Measurements from ENCODE around the gene ELOVL6. TPM values are rescaled to one million over a fixed set of nuclear protein-coding genes. Genes with fewer than 3 reads are reported as not detected.

Gene ELOVL6
- total and polyA plus RNA-seq, 11 donors, result 0.50 to 22.4 (median 2.9) TPM

GRCh38 chr4:110130576-110131358 lies 67.6 kb downstream of the ELOVL6 start:
- TF ChIP-seq POLR2A (IDR thresholded peaks at IDR 0.05), result no peak
- TF ChIP-seq, protein P1, sequence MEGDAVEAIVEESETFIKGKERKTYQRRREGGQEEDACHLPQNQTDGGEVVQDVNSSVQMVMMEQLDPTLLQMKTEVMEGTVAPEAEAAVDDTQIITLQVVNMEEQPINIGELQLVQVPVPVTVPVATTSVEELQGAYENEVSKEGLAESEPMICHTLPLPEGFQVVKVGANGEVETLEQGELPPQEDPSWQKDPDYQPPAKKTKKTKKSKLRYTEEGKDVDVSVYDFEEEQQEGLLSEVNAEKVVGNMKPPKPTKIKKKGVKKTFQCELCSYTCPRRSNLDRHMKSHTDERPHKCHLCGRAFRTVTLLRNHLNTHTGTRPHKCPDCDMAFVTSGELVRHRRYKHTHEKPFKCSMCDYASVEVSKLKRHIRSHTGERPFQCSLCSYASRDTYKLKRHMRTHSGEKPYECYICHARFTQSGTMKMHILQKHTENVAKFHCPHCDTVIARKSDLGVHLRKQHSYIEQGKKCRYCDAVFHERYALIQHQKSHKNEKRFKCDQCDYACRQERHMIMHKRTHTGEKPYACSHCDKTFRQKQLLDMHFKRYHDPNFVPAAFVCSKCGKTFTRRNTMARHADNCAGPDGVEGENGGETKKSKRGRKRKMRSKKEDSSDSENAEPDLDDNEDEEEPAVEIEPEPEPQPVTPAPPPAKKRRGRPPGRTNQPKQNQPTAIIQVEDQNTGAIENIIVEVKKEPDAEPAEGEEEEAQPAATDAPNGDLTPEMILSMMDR (IDR thresholded peaks at IDR 0.05), result no peak
- Histone ChIP-seq H3K27me3 (no peaks in the 10 kb centered on the region), H3K36me3 (no peaks in the 10 kb centered on the region), H3K4me3 (no peak overlapping the region), H3K27ac (no peak overlapping the region), H3K4me1 (no peaks in the 10 kb centered on the region), H3K9me3 (no peaks in the 10 kb centered on the region)
- 86 to 93% (median 91%) methylated on average over 4 of the region's 4 CpGs for WGBS, 4 donors
- no peak for DNase-seq
- intact Hi-C loops (cut with DNase I), result no loop called here
- ATAC-seq, result no peak

GRCh38 chr4:110129544-110129943 lies 68.9 kb downstream of the ELOVL6 start:
- TF ChIP-seq, protein P1 (IDR thresholded peaks at IDR 0.05), result no peak
- TF ChIP-seq POLR2A (IDR thresholded peaks at IDR 0.05), result no peak
- Histone ChIP-seq H3K27me3 (no peaks in the 10 kb centered on the region), H3K27ac (no peak overlapping the region), H3K4me1 (no peaks in the 10 kb centered on the region), H3K9me3 (no peaks in the 10 kb centered on the region), H3K4me3 (no peak overlapping the region), H3K36me3 (no peaks in the 10 kb centered on the region)
- no peak for ATAC-seq
- 73 to 86% (median 81%) methylated on average over 3 of the region's 3 CpGs for WGBS, 4 donors
- no peak for DNase-seq
- intact Hi-C loops (cut with DNase I), result no loop called here

GRCh38 chr4:110128472-110128919 lies 69.9 kb downstream of the ELOVL6 start:
- DNase-seq (no peak), ATAC-seq (no peak)
- Histone ChIP-seq H3K36me3 (no peaks in the 10 kb centered on the region), H3K27me3 (no peaks in the 10 kb centered on the region), H3K4me1 (no peaks in the 10 kb centered on the region), H3K27ac (no peak overlapping the region), H3K9me3 (no peaks in the 10 kb centered on the region), H3K4me3 (no peak overlapping the region)
- TF ChIP-seq POLR2A (IDR thresholded peaks at IDR 0.05), result no peak
- TF ChIP-seq, protein P1 (IDR thresholded peaks at IDR 0.05), result no peak
- intact Hi-C loops (cut with DNase I), result no loop called here
- 80 to 86% (median 85%) methylated on average over 6 of the region's 6 CpGs for WGBS, 4 donors

DNA sequence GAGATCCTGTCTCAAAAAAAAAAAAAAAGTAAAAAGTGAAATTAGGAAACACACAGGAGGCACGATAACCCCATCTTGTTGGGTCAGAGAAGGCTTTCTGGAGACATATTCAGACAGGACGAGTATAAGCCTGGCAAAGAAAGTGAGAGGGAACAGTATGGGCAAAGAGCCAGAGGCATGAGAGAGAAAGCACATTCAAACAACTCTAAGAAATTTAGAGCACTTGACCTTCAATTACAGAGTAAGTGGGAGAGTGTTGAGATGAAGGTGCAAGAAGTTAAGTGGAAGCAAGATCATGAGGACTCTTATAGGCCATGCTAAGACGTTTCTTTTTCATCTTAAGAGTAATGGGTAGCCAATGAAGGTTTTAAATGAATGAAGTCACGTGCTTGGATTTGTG lies 70.4 kb downstream of the ELOVL6 start:
- ATAC-seq, result no peak
- H3K27ac ChIP-seq, result no peak overlapping the region
- no peak overlapping the region for H3K4me3 ChIP-seq
- DNase-seq, result no peak
- no peaks in the 10 kb centered on the region for H3K9me3 ChIP-seq
- no peaks in the 10 kb centered on the region for H3K36me3 ChIP-seq
- intact Hi-C loops (cut with DNase I), result no loop called here
- no peak for TF ChIP-seq POLR2A (IDR thresholded peaks at IDR 0.05)
- TF ChIP-seq, protein P1 (IDR thresholded peaks at IDR 0.05), result no peak
- WGBS, 4 donors, result 62 to 75% (median 68%) methylated on average over 4 of the region's 4 CpGs
- no peaks in the 10 kb centered on the region for H3K4me1 ChIP-seq
- H3K27me3 ChIP-seq, result no peaks in the 10 kb centered on the region
